ENCODE measurements around the gene SH3BP4.

Gene SH3BP4

DNA sequence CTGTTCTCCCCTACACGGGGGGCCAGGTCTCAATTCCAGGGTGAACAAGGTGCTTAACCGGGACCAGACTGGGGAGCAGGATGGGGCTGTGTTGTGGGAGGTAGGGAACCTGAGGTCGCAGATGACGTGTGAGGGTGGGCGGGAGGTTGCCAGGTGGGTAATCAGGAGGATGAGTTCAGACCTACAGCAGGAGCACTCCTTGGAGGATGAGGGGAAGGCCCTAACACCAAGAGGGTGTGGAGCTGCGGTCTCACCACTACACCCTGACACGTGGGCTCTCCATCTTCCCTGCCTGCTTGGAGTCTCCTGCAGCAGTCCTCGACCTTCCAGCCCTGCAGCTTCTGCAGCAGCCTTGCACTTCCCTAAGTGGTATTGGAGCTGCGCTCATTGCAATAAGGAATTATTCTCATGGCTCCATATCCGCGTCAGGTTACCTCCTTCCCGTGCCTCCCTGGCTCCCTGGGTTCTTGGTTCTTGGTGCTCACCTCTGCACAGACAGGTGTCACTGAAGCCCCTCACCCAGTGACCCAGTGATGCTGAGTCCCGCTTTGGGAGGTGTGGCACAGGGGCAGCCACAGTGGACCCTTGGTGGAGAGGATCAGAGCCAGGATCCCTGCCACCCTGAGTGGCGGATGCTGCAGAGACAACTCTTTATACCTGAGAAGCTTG, 15.5 kb downstream of the SH3BP4 start:
- DNase-seq, result no peak

DNA sequence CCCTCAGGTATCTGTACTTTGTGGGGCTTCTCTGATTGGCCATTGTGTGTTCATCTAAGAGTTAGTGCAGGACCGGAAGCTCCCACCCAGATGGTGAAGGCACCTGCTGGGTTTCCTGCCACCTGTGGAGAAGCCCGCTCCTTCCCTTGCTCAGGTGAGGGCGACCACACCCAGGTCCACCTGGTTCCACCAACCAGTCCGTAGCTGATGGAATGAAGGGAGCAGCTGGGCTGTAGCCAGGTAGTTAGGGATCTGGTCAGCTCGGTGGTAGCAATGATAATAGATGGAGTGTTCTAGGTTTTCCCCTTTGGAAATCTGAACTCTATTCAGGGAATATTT, 16.0 kb downstream of the SH3BP4 start:
- DNase-seq, result no peak

DNA sequence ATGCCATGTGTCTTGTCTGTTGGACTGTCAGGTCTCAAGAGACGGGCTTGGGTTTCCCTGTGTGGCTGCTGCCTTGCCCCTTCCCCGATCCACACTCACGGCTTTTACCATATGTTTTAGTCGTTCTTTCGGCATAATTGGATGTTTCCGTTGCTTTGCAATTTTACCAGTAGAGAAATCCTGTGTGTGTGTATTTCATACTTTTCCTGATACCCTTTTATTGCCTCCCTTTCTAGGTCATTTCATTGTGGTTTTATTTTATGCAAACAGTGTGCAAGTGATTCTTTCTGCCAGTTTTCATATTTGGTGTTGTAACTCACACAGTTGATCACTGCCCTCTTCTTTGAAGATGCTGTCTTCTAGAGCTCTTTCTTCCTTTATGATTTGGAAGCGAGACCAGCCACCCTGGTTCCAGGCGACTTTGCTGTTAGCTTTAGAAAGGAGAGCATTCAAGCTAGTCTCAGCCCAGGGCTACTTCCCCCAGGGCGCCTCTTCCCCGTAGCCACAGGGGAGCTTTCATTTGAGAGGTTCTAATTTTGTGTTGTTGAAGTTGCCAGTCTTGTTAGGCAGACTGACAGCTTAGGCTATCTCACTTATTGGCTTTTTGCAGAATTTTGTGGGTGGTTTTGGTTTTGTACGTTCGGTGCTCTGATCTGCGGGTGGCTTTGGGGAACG, 17.0 kb downstream of the SH3BP4 start:
- no peak for DNase-seq

DNA sequence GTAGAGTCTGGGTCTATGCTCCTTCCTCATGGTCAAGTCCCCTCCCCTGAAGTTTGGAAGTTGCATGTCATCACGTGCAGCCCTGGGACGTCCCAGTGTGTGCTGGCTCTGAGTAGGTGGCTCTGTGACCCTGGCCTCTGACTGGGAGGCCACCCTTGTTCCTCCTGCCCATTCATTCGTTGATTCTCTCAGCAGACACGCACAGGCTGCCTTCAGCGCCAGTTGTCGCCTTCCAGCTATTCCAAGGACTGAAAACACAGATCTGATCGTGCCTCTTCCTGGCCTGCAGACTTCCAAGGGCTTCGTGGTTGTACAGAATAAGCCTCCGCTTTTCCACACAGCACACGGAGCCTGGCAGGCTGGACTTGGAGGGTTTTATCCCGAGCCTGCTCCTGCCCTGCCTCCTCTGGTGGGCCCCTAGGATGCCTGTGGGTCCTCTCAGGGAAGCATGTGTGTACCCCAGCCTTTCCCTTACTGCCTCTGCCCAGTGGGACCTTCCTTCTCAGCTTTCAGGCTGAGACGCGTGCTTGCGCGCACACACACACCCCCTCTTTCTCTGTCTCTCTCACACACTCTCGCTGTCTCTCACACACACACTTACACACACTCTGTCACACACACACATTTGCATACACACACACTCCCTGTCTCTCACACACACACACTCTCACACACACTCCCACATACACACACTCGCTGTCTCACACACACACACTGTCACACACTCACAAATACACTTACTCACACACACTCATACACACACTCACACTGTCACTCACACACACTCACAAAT, 17.7 kb downstream of the SH3BP4 start:
- no peak for DNase-seq

DNA sequence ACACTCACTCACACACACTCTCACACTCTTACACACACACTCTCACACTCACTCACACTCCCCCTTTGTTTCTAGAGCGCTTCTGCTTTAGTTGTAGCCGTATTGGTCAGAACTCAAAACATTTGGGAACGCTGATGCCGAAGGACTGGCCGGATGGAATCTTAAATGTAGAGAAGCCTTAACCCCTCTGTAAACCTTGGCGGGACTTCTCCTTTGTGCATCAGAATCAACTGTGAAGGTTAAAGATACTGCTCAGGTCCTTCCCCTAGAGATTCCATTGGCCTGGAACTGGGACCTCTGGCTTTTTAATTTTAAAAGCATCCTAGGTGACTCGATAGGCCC, 18.3 kb downstream of the SH3BP4 start:
- DNase-seq, result no peak

DNA sequence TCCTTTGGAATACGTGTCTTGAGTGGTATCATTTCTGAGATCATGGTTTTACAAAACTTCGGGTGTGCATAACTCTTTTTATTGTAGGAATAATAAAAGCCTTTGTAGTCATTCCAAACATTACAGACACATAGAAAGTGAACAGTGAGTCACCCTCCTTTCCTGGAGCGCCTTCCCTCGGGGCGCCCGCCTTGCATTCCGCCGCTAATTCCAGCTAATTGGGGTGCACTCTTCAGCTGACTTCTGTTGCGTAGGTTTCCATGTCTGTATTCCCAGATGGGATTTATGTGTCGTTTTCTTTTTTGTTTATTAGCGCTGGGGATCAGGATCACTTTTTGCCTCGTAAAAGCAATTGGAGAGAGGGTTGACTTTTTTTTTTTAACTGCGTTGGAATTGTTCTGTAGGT, 18.7 kb downstream of the SH3BP4 start:
- no peak for DNase-seq

DNA sequence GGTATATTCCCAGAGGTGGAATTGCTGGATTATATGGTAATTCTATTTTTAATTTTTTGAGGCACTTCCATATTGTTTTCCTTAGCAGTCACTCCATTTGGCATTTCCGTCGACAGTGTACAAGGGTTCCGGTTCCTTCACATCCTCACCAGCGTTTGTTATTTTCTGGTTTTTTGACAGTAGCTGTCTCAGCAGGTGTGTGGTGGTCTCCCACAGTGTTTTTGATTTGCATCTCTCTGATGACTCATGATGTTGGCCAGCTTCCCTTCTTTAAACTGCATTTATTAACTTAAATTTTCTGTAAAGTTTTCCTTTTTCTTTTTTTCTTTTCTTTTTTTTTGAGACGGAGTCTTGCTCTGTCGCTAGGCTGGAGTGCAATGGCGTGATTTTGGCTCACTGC, 19.7 kb downstream of the SH3BP4 start:
- DNase-seq, result no peak

DNA sequence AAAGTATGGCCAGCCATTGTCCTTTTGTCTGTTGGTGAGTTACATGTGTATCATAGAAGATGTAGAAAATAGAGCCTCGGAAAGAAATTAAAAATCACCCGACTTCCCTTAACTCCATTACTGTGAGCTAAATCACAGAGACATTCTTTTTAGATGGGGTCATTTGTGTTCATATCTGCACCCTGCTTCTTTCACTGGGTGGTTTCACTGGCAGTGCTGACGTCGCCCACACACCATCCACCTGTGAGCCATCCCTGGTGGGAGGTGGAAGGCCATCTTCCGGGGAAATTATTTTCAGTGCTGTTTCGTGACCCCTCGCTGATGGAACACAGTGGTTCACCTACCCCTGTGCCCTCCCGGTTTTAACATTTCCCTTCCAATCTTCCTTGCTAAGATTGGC, 21.2 kb downstream of the SH3BP4 start:
- DNase-seq, result no peak

DNA sequence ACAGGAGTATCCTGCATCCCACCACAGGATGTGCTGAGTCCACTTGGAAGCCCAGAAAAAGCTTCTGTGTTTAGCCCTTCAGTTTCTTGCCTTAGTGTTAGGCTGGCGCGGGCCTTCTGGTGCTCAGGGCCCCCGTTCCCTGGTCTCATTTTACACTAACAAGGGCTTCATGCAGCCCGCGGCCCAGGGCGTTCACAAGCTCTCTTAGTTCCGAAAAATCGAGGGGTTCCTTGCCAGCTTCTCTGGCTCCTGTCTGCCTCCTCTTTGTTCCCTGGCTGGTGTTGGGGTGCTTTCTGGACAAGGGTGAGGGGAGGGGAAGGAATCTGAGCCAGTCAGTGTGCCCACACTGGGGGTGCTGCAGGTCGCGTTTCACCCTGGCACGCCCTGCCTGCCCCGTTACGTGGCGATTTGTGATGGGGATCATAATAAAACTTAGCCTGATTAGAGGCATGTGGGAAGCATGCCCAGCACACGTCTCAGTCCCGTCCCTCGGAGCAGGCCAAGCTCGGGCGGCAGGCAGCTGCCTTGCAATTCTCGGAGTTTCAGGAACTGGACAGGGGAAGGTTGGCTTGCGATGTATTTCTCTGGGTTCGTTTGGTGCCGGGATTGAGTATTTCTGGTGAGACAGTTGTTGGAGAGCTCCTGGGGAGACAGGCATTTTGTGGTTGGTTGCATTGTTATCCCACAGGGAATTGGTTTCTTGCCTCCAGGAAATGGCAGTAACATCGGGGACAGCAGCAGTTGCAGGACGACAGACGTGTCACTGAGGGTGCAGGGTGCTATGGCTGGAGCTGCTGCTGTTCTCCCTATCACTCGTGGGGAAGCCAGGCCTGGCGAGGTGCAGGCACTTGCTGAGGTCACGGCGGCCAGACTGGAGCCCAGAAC, 22.9 kb downstream of the SH3BP4 start:
- no peak for DNase-seq

DNA sequence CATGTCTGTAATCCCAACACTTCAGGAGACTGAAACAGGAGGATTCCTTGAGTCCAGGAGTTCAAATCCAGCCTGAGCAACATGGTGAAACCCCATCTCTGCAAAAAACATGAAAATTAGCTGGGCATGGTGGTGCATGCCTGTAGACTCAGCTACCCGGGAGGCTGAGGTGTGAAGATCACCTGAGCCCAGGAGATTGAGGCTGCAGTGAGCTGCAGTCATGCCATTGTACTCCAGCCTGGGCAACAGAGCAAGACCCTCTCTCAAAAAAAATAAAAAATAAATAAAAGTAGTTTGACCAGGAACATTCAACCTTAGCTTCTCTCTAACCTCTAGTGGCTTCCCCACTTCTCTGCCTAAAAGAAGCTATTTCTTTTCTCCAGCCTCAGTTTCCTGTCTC, 23.8 kb downstream of the SH3BP4 start:
- DNase-seq, result no peak

DNA sequence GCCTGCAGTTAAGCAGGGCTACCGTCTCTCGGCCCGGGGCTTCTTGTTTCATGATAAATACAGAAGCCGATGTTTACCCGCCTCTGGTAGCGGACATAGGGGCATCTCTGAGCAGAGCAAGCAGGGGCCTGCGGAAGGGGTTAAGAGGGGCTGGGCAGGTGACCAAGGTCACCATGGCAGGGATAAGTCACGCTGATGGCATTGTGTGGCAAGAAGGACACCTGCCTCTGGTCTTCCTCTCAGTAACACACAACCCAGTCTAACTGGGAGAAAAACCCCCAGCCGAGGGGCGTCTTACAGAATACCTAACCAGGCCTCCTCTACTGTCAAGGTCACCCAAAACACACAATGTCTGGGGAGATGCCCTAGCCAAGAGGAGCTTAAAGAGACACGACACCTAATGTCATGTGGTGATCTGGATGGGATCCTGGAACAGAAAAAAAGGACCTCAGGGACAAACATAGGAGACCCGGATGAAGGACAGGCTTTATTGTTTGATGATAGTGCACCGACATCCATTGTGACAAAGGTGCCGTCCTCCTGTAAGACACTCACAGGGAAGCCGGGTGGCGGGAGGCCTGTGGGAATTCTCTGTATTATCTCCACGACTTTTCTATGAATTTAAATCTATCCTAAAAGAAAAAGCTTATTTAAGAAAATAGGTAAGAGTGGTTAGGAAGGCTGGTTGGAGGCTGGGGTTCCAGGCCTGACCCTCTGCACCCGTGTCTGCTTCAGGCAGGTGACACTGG, 24.8 kb downstream of the SH3BP4 start:
- no peak for DNase-seq

DNA sequence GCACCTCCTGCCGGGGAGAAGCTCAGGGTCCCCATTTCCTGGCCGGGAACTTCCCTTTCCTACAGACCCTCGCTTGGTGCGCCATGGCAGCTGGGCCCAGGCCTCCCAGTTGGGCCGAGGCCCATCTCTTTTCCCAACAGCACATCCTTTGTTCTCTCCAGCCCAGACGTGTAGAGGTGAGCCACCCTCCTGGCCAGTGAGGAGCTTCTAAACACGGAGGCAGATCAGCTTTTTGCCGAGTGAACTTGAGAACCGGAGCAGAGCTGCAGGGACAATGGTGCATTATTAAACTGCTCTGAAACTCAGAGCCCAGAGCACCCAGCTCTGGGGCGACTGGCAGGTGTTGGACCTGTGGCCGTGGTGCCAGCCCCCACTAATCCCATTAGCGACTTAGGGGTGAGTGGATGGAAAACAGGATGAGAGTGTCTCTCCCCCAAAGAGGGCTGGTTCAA, 25.4 kb downstream of the SH3BP4 start:
- no peak for DNase-seq

DNA sequence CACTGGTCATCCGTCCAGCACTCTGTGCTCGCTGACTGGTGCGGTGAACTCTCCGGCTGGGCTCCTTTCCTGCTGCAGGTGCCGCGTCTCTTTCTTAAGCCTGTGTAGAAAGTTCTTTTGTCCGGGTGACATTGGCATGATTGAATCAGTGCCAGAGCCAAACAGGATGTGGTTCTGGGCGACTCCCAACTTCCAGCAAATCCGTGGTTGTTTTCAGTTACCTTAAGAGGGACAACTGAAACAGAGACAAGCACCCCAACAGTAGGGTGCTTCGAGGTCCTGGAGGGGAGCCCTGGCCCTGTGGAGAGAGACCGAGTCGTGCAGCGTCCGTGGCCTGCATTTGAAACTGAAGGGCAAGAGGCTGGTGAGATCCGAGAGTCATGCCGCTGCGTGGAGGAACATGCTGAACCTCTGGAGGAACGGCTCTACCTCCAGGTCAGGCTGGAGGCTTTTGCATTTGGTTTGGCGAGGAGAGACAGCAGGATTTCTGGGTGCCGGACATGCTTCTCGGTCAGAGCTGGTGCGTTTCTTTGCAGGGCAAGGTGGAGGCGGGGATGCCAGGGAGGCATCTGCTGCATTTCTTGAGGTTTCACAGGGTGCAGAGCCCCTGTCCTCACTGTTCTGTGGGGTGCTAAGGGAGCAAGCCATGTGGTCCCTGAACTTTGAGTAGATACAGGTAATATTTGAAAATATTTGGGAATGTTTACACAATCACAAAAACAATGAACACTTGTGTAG, 26.8 kb downstream of the SH3BP4 start:
- no peak for DNase-seq

DNA sequence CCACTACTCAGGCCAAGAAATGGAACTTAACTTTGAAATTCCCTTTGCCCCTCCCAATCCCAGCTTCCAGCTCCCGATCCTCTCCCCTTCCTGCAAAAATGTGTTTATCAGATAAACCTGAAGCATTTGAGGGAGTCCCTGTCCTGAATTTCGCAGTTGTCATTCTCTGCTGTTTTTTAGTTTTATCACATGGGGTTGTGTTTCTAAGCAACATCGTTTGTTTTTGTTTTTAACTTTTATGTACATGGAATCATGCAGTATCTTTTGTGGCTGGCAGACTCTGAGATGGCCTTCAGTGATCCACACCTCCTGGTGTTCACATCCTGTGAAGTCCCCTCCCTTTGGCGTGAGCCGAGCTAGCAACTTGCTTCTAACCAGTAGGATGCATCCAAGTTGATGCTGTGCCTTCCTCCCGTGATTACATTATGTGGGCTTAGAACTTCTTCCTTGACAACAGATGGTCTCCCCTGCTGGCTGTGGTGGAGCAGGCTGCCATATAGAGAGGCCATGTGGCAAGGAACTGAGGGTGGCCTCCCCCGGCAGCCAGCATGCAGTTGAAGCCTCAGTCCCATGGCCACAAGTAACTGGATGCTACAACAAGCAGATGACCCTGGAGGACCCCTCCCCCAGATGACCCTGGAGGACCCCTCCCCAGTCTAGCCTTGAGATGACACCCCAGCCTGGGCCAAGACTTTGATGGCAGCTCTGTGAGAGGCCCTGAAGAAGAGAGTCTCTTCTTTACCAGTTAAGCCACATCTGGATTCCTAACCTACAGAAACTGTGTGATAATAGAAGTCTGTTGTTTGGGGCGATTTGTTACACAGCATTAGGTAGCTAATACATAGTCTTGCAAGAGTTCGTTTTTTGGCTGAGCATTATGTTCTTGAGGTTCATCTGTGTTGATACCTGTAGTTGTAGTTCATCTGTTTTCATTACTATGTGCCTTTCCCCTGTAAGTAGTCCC, 27.7 kb downstream of the SH3BP4 start:
- DNase-seq, result no peak

DNA sequence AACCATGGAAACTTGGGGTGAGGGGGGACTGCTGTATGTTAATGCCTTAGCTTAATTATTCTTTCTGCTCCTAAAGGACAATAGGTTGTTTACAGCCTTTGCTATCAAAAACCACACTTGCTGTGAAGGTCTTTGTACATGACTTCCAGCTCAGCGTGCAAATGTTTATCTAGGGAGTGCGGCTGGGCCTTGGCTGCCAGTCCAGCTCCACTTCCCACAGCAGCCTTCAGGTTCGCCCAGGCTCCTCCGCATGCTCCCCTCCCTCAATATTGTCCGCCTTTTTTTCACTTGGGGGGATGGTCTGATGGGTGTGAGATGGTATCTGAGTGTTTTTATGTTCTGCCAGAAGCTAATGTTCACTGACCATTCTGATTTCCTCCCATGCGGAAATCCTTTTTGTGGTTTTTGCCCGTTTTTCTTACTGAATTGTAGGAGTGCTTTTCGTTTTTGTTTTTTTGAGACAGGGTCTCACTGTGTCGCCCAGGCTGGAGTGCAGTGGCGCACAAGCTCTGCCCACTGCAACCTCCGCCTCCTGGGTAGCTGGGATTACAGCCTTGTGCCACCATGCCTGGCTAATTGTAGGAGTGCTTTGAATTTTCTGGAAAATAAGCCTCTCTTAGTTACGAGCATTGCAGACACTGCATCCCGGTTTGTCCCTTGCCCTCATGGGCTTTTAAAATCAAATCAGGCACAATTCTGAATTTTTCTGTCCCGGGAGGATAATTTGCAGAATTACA, 28.8 kb downstream of the SH3BP4 start:
- DNase-seq, result no peak

DNA sequence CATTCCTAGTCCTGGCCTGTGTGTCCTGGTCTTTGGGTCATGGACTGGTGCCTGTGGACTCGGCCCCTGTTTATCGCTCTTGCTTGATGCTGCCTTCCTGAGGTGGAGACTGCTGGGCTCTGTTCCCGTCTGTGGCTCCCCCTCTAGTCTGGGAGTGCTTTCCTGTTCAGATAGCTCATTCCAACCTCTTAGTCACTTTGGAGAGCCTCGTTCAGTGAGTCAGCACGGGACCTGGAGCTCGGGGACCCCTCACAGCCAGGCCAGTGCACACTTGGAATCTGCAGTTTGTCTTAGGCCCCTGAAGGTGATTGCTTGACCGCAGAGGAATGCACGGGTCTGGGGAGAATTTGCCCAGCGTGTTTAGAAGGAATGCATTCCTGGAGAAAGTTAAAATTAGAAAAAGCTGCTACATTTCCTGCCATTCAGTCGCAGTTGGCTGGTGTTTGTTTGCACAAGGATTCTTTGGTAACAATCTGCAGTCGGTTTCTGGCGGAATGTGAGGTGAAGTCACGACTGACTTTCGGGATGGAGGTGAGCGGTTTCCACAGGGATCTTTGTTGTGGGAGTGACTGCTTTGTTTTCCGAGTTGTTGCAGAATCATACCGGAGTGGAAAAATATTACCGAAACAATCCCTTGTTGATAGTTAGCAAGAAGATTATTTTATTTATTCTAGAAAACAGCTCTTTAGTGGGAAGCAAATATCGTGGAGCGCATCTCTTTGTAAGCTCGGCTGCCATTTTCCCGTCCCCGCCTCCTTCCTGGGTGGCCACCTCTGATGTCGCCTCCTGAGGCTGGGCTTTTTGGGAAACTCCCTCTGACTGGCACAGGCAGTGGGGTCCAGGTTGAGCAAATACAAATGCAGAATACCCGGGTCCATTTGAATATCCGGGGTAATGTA, 29.6 kb downstream of the SH3BP4 start:
- no peak for DNase-seq

DNA sequence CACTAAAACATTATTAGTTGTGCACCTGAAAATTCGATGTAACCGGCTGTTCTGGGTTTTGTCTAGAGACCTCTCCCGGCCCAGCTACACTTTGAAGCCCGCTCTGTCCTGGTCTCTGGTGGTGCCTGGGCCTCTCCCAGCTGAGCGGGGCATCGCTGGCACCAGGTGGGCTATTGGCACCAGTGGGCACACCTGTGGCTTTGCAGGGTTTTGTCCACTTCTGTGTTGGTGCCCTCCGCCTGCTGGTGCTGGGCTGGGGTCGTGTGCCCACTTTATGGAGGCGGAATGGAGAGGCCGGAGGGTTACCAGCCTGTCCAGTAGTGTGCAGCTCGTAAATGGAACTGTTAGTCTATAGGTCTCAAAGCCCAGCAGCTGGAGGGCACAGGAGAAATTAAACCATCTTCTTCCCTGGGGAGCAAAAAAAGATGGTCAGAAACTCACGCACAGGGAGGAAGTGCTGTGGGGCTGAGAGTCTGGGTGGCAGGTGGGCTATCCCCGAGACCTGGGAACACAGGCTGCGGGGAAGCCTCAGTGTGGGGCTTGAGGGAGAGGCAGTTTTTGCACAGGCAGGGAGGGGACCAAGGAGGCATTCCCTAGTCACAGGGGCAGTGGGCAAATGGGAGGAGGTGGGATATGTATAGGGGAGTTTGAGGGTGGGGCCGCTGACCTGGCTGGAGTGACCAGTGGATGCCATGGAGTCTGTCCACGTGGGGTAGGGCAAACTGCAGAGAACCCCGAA, 30.4 kb downstream of the SH3BP4 start:
- no peak for DNase-seq

All from stimulated activated CD4-positive, alpha-beta T cell treated with anti-CD3 and anti-CD28 coated beads, Interleukin-2, amount 100 ng/mL, for 24 hours (primary cell).